ENCODE data around the gene ME1.

DNA sequence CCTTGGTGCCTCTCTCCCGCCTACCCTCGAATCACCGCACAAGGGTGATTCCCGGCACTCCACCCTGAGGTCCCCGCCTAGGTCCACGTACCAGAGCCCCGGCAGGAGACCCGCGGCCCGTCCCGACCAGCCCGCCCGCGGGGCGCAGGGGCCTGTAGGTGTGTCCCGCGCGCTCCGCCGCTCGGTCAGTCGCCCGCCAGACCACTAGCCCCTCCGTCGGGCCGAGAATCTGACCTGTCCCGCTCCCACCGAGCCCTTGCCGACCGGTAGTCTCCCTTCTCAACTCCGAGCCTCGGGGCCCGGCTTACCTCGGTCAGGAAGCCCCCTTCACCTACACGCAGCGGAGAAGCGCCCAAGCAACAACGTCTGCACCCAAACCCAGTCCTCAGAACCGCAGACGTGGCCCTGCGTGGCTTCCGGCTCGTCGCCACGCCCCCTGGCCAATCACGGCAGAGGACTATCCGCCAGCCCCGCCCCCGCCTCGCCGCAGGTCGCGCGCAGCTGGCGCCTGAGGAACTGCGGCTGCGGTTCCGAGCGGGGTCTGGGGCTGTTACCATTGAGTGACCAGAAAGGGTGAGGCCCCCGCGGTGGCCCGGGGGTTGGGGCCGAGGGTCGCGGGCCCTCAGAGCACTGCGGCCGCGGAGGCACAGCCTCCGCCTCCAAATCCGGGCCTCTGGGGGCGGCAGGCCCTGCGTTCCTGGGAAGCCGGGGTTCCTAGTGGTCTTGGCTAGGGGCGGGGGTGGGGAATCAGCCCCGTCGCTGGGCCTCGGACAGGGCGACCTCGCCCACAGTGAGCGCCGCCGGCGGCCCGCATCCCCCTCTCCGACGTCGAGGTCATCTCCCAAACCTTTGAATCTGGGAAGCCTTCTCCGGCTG is 237.7 kb downstream of the ME1 start, which contains the start of the genes PGM3 and RWDD2A:
- TF ChIP-seq, protein P1, sequence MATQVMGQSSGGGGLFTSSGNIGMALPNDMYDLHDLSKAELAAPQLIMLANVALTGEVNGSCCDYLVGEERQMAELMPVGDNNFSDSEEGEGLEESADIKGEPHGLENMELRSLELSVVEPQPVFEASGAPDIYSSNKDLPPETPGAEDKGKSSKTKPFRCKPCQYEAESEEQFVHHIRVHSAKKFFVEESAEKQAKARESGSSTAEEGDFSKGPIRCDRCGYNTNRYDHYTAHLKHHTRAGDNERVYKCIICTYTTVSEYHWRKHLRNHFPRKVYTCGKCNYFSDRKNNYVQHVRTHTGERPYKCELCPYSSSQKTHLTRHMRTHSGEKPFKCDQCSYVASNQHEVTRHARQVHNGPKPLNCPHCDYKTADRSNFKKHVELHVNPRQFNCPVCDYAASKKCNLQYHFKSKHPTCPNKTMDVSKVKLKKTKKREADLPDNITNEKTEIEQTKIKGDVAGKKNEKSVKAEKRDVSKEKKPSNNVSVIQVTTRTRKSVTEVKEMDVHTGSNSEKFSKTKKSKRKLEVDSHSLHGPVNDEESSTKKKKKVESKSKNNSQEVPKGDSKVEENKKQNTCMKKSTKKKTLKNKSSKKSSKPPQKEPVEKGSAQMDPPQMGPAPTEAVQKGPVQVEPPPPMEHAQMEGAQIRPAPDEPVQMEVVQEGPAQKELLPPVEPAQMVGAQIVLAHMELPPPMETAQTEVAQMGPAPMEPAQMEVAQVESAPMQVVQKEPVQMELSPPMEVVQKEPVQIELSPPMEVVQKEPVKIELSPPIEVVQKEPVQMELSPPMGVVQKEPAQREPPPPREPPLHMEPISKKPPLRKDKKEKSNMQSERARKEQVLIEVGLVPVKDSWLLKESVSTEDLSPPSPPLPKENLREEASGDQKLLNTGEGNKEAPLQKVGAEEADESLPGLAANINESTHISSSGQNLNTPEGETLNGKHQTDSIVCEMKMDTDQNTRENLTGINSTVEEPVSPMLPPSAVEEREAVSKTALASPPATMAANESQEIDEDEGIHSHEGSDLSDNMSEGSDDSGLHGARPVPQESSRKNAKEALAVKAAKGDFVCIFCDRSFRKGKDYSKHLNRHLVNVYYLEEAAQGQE (tag by site-specific recombination; IDR thresholded peaks at IDR 0.05), result peak; percentile 36; the same call in 1 of the 2 replicates
- TF ChIP-seq GFI1B (tag by site-specific recombination; IDR thresholded peaks at IDR 0.05), result no peak
- TF ChIP-seq, protein P2, sequence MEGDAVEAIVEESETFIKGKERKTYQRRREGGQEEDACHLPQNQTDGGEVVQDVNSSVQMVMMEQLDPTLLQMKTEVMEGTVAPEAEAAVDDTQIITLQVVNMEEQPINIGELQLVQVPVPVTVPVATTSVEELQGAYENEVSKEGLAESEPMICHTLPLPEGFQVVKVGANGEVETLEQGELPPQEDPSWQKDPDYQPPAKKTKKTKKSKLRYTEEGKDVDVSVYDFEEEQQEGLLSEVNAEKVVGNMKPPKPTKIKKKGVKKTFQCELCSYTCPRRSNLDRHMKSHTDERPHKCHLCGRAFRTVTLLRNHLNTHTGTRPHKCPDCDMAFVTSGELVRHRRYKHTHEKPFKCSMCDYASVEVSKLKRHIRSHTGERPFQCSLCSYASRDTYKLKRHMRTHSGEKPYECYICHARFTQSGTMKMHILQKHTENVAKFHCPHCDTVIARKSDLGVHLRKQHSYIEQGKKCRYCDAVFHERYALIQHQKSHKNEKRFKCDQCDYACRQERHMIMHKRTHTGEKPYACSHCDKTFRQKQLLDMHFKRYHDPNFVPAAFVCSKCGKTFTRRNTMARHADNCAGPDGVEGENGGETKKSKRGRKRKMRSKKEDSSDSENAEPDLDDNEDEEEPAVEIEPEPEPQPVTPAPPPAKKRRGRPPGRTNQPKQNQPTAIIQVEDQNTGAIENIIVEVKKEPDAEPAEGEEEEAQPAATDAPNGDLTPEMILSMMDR (tag by site-specific recombination; IDR thresholded peaks at IDR 0.05), result peak; percentile 52
- no peak for TF ChIP-seq ZNF292 (tag by site-specific recombination; IDR thresholded peaks at IDR 0.05; ENCODE audit: borderline replicate concordance, low read depth)
- TF ChIP-seq ZNF433 (tag by site-specific recombination; IDR thresholded peaks at IDR 0.05; ENCODE audit: low read depth), result no peak
